ENCODE data around the gene SPACA6. TPM values are rescaled to one million over a fixed set of nuclear protein-coding genes. Genes with fewer than 3 reads are reported as not detected.

SPACA6 gene
- total and polyA plus RNA-seq, 2 experiments from 2014 or later, result 5.1 to 11.5 TPM

DNA sequence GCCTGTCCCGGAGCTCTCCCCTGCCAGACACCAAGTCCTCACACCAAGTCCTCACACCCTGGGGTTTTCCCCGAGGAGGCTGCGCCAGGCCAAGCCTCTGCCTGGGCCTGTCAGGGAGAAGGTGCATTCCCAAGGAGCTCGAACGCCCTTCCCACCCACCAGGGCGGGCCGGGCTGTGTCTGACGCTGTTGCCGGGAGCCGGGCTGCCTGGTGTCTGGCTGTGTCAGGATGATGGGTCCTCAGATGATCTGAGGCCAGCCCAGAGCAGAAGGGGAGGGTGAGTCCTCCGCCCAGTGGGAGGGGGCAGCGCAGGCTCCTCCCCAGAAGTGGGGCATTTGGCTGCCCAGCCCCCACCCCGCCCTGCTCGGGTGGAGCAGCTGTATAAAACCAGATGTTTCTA, 32.9 kb downstream of the SPACA6 start (continued):
- TF ChIP-seq ZNF114 (CRISPR knock-in tag; IDR thresholded peaks at IDR 0.05) (no peak), JUNB (IDR thresholded peaks at IDR 0.05; ENCODE audit: unreplicated experiment) (no peak), CREB1 (CRISPR knock-in tag; IDR thresholded peaks at IDR 0.05; ENCODE audit: low read depth) (no peak), STAT1 (IDR thresholded peaks at IDR 0.05; ENCODE audit: unreplicated experiment) (no peak), POLR2AphosphoS5 (IDR thresholded peaks at IDR 0.05; ENCODE audit: low read depth) (no peak), EZH2phosphoT487 (IDR thresholded peaks at IDR 0.05; ENCODE audit: unreplicated experiment) (no peak)

GRCh38 chr19:51727349-51727880, 34.3 kb downstream of the SPACA6 start:
- Mint-ChIP-seq H3K27ac (no peak overlapping the region), H3K4me3 (no peak overlapping the region)
- TF ChIP-seq, protein P1, sequence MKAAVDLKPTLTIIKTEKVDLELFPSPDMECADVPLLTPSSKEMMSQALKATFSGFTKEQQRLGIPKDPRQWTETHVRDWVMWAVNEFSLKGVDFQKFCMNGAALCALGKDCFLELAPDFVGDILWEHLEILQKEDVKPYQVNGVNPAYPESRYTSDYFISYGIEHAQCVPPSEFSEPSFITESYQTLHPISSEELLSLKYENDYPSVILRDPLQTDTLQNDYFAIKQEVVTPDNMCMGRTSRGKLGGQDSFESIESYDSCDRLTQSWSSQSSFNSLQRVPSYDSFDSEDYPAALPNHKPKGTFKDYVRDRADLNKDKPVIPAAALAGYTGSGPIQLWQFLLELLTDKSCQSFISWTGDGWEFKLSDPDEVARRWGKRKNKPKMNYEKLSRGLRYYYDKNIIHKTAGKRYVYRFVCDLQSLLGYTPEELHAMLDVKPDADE (IDR thresholded peaks at IDR 0.05), result no peak
- no peak for TF ChIP-seq EZH2 (IDR thresholded peaks at IDR 0.05; ENCODE audit: low read depth, unreplicated experiment)
- TF ChIP-seq ZNF462 (CRISPR knock-in tag; IDR thresholded peaks at IDR 0.05), result no peak
- TF ChIP-seq EZH2phosphoT487 (IDR thresholded peaks at IDR 0.05; ENCODE audit: unreplicated experiment), result no peak
- TF ChIP-seq POLR2AphosphoS5 (IDR thresholded peaks at IDR 0.05; ENCODE audit: low read depth), result no peak
- TF ChIP-seq CTCF (conservative IDR thresholded peaks at IDR 0.05; ENCODE audit: low read depth in 2 of 2), result no peak
- TF ChIP-seq JUNB (IDR thresholded peaks at IDR 0.05; ENCODE audit: unreplicated experiment), result no peak
- TF ChIP-seq STAT1 (IDR thresholded peaks at IDR 0.05; ENCODE audit: unreplicated experiment), result no peak
- no peak for TF ChIP-seq CREB1 (CRISPR knock-in tag; IDR thresholded peaks at IDR 0.05; ENCODE audit: low read depth)
- no peak for TF ChIP-seq ZNF114 (CRISPR knock-in tag; IDR thresholded peaks at IDR 0.05)
- TF ChIP-seq NANOG (IDR thresholded peaks at IDR 0.05; ENCODE audit: borderline replicate concordance), result no peak
- TF ChIP-seq, protein P2, sequence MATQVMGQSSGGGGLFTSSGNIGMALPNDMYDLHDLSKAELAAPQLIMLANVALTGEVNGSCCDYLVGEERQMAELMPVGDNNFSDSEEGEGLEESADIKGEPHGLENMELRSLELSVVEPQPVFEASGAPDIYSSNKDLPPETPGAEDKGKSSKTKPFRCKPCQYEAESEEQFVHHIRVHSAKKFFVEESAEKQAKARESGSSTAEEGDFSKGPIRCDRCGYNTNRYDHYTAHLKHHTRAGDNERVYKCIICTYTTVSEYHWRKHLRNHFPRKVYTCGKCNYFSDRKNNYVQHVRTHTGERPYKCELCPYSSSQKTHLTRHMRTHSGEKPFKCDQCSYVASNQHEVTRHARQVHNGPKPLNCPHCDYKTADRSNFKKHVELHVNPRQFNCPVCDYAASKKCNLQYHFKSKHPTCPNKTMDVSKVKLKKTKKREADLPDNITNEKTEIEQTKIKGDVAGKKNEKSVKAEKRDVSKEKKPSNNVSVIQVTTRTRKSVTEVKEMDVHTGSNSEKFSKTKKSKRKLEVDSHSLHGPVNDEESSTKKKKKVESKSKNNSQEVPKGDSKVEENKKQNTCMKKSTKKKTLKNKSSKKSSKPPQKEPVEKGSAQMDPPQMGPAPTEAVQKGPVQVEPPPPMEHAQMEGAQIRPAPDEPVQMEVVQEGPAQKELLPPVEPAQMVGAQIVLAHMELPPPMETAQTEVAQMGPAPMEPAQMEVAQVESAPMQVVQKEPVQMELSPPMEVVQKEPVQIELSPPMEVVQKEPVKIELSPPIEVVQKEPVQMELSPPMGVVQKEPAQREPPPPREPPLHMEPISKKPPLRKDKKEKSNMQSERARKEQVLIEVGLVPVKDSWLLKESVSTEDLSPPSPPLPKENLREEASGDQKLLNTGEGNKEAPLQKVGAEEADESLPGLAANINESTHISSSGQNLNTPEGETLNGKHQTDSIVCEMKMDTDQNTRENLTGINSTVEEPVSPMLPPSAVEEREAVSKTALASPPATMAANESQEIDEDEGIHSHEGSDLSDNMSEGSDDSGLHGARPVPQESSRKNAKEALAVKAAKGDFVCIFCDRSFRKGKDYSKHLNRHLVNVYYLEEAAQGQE (IDR thresholded peaks at IDR 0.05; ENCODE audit: unreplicated experiment), result no peak

More at GRCh38 chr19:51727349-51727880, 34.3 kb downstream of the SPACA6 start:
- H4K20me1 ChIP-seq (replicated peaks; ENCODE audit: insufficient read depth), result no peaks in the 10 kb centered on the region
- Mint-ChIP-seq H3K4me1 (peaks cover 31% of the 10 kb centered on the region), H3K9me3 (peaks cover 33% of the 10 kb centered on the region), H3K27me3 (ENCODE audit: insufficient read depth, low read depth, poor library complexity) (peaks cover 19% of the 10 kb centered on the region), H3K36me3 (ENCODE audit: low read depth) (peaks cover 13% of the 10 kb centered on the region)
- H3K79me2 ChIP-seq (replicated peaks; ENCODE audit: insufficient read depth), result no peaks in the 10 kb centered on the region
- ATAC-seq (no peak), DNase-seq (ENCODE audit: low spot score) (no peak)
- H3K4me2 ChIP-seq, result no peak overlapping the region
- H3K9me2 ChIP-seq (ENCODE audit: insufficient read depth), result no peaks in the 10 kb centered on the region
- no peak overlapping the region for H3K27ac ChIP-seq (ENCODE audit: low read depth)
- no peaks in the 10 kb centered on the region for H3F3A ChIP-seq (replicated peaks; ENCODE audit: low read depth)
- H3K4me3 ChIP-seq, result no peak overlapping the region
- H3K36me3 ChIP-seq (ENCODE audit: insufficient read depth), result no peaks in the 10 kb centered on the region; the same call in 1 of the 2 replicates
- H3K4me1 ChIP-seq (ENCODE audit: insufficient read depth), result peaks cover 12% of the 10 kb centered on the region; the same call in 1 of the 2 replicates
- H2AFZ ChIP-seq, result no peak overlapping the region
- no peaks in the 10 kb centered on the region for H3K27me3 ChIP-seq (ENCODE audit: insufficient read depth)
